Measurements from ENCODE around the gene PRX. TPM values are rescaled to one million over a fixed set of nuclear protein-coding genes. Genes with fewer than 3 reads are reported as not detected.

Gene PRX
- total RNA-seq, 1 donor from 2014 or later: 3.5 TPM

- DNase-seq (ENCODE audit: low spot score): no peak
- intact Hi-C loops (cut with DNase I): loop anchor here (5.0 kb wide), 1 partner anchor 98 kb away; the partner anchor contains the start of gene SERTAD3
Observed at GRCh38 chr19:40344422-40344821, 68.8 kb downstream of the PRX start.

Small RNAs within 50 kb of the gene (microRNA-seq; reads per million reads assigned to microRNA genes)
- not detected for gene MIR6796

Other genes starting within 250 kb of the PRX start
- gene MAP3K10, start 222.0 kb downstream of the PRX start, total RNA-seq: 17.6 TPM
- not detected for gene TTC9B, start 195.0 kb downstream of the PRX start, total RNA-seq
- gene CCNP, start 186.7 kb downstream of the PRX start, total RNA-seq: 0.32 TPM
- 116 TPM for gene AKT2, start 128.0 kb downstream of the PRX start, total RNA-seq
- gene C19orf47, start 65.0 kb downstream of the PRX start, total RNA-seq: 135 TPM
- 163 TPM for gene PLD3, start 64.7 kb downstream of the PRX start, total RNA-seq
- gene HIPK4, start 23.2 kb downstream of the PRX start, total RNA-seq: 0.08 TPM
- gene SERTAD1, start 12.6 kb upstream of the PRX start, total RNA-seq: 16.7 TPM
- gene SERTAD3, start 31.0 kb upstream of the PRX start, total RNA-seq: 33.9 TPM
- gene BLVRB, start 52.4 kb upstream of the PRX start, total RNA-seq: 81.6 TPM
- gene SPTBN4, start 53.6 kb upstream of the PRX start, total RNA-seq: 5.1 TPM
- 28.6 TPM for gene SHKBP1, start 163.5 kb upstream of the PRX start, total RNA-seq
- 216 TPM for gene LTBP4, start 188.0 kb upstream of the PRX start, total RNA-seq